Prostate gland (tissue), 2 donors: ENCODE measurements around the gene EEF1AKMT3. TPM values are rescaled to one million over a fixed set of nuclear protein-coding genes. Genes with fewer than 3 reads are reported as not detected.
A peak's percentile ranks its signal among the peaks of the same experiment; 100 is the strongest.

ENCODE experiments used
- DNase-seq: peaks from one replicate; pipeline ENCODE4 v3.0.0-alpha.2; 2019; ENCODE audit warnings: low spot score
- H3K27ac ChIP-seq, 2 donors: fragments of 200-600 bp; sonication (generic); 2 replicates each; pipeline ENCODE4 v1.5.1; 2017 to 2019
- H3K27me3 ChIP-seq: fragments of 200-600 bp; sonication (generic); replicated peaks from 2 replicates; pipeline ENCODE4 v1.5.1; 2019; ENCODE audit not compliant: insufficient read depth
- H3K36me3 ChIP-seq, 2 donors: fragments of 200-600 bp; sonication (generic); 1 replicate in 1 of 2; 2 replicates in 1 of 2; pipeline versions ENCODE4 v1.5.1 to v1.8.1; 2017 to 2019
- H3K4me1 ChIP-seq: fragments of 200-600 bp; sonication (generic); replicated peaks from 2 replicates; pipeline ENCODE4 v1.5.1; 2019
- H3K4me3 ChIP-seq, 2 donors: fragments of 200-600 bp; sonication (generic); 2 replicates each; pipeline ENCODE4 v1.5.1; 2017 to 2019
- H3K9me3 ChIP-seq: fragments of 200-600 bp; sonication (generic); 2 replicates; pipeline ENCODE4 v1.5.1; 2017
- CTCF ChIP-seq, 4 experiments: fragments of 200-600 bp in 2 of 4; fragments of 450-650 bp in 2 of 4; sonication (generic) in 2 of 4; IDR thresholded peaks; 1 replicate in 3 of 4; 2 replicates in 1 of 4; pipeline ENCODE4 v1.5.1; 2016 to 2019; ENCODE audit warnings: antibody characterized with exemption in 4 of 4, mild to moderate bottlenecking in 2 of 4, moderate library complexity in 2 of 4
- POLR2A ChIP-seq: fragments of 450-650 bp; IDR thresholded peaks from one replicate; pipeline ENCODE4 v1.6.1; 2016; ENCODE audit warnings: antibody characterized with exemption, mild to moderate bottlenecking
- POLR2AphosphoS5 ChIP-seq: sonication (generic); formaldehyde crosslinking; IDR thresholded peaks from one replicate; pipeline ENCODE4 v1.6.1; 2017; ENCODE audit warnings: antibody characterized with exemption
- WGBS: methylation state at CpG from one replicate; pipeline ENCODE4 v1.1.5; 2018; 5-methylcytosine and 5-hydroxymethylcytosine counted together
- intact Hi-C: fragments of 100-400 bp; cut with DNase I; formaldehyde crosslinking; loops from one replicate; pipeline ENCODE4 v1.14.2; 2022
- total RNA-seq, 2 donors: library from RNA; depleted of rRNA; stranded (reverse); fragments of >200 nt; gene quantifications; one replicate each; pipeline ENCODE4 v1.1.0, GENCODE V29; 2016

EEF1AKMT3 gene
- 10 to 100 TPM; 12.1 to 12.6 TPM for total RNA-seq

GRCh38 chr12:57772429-57773322, at the start of gene EEF1AKMT3:
Gene EEF1AKMT3, plus strand, starts transcription at chr12:57772614. Its CDS starts 111 bp downstream, at chr12:57772725.
- under 1% methylated on average over 42 of the region's 67 CpGs for WGBS
- Histone ChIP-seq H3K27ac (peak within 1 kb of the TSS; percentile 86 to 89), H3K36me3 (no peaks in the 10 kb centered on the region), H3K27me3 (no peaks in the 10 kb centered on the region), H3K4me1 (peaks cover 5% of the 10 kb centered on the region), H3K9me3 (no peaks in the 10 kb centered on the region), H3K4me3 (peak within 1 kb of the TSS; percentile 67 to 88)
- peak; percentile 63 for DNase-seq
- intact Hi-C loops, result no loop called here
- TF ChIP-seq POLR2A (no peak), CTCF (IDR thresholded peaks at IDR 0.05) (no peak), POLR2AphosphoS5 (no peak)

GRCh38 chr12:57722716-57723629, 49.4 kb upstream of the EEF1AKMT3 start:
- intact Hi-C loops, result no loop called here
- no peak for TF ChIP-seq CTCF (IDR thresholded peaks at IDR 0.05)
- no peak for TF ChIP-seq POLR2AphosphoS5
- no peak for TF ChIP-seq POLR2A
- H3K27ac ChIP-seq, result no peak overlapping the region
- DNase-seq, result no peak
- no peak overlapping the region for H3K4me3 ChIP-seq
- H3K4me1 ChIP-seq, result no peaks in the 10 kb centered on the region
- peaks cover 7 to 17% of the 10 kb centered on the region in 2 donors for H3K36me3 ChIP-seq
- 64% methylated on average over 11 of the region's 11 CpGs for WGBS
- H3K27me3 ChIP-seq, result no peaks in the 10 kb centered on the region
- H3K9me3 ChIP-seq, result no peaks in the 10 kb centered on the region

GRCh38 chr12:57723630-57723962, 48.8 kb upstream of the EEF1AKMT3 start:
- 68% methylated on average over 2 of the region's 2 CpGs for WGBS

More at GRCh38 chr12:57723630-57723962, 48.8 kb upstream of the EEF1AKMT3 start:
- intact Hi-C loops, result no loop called here
- DNase-seq, result no peak
- no peaks in the 10 kb centered on the region for H3K9me3 ChIP-seq
- no peak overlapping the region for H3K4me3 ChIP-seq
- H3K4me1 ChIP-seq, result no peaks in the 10 kb centered on the region
- H3K36me3 ChIP-seq, result peaks cover 7 to 17% of the 10 kb centered on the region in 2 donors
- TF ChIP-seq CTCF (IDR thresholded peaks at IDR 0.05) (no peak), POLR2AphosphoS5 (no peak), POLR2A (no peak)
- H3K27me3 ChIP-seq, result no peaks in the 10 kb centered on the region
- no peak overlapping the region for H3K27ac ChIP-seq
